ENCODE data around the gene RAB25. TPM values are rescaled to one million over a fixed set of nuclear protein-coding genes. Genes with fewer than 3 reads are reported as not detected.

Gene RAB25
- total RNA-seq, 2 experiments from 2014 or later, result not detected

GRCh38 chr1:156020293-156021092 lies 40.5 kb upstream of the RAB25 start, which contains the start of gene SSR2:
Gene SSR2, minus strand, starts transcription at chr1:156020951. Its CDS starts 784 bp downstream, at chr1:156020167.
- TF ChIP-seq CTCF (conservative IDR thresholded peaks at IDR 0.05; ENCODE audit: low read length) (no peak), EZH2phosphoT487 (IDR thresholded peaks at IDR 0.05; ENCODE audit: borderline replicate concordance, low read depth, low read length) (no peak)
- Histone ChIP-seq H2AFZ (ENCODE audit: low read length) (peak within 1 kb of the TSS; percentile 99), H4K20me1 (ENCODE audit: insufficient read depth, low read length) (no peaks in the 10 kb centered on the region), H3K36me3 (ENCODE audit: insufficient read depth, low read length) (peaks cover 43% of the 10 kb centered on the region), H3K9me2 (ENCODE audit: insufficient read depth, low read length) (no peaks in the 10 kb centered on the region), H3K9me3 (ENCODE audit: low read length) (no peaks in the 10 kb centered on the region), H3K79me2 (ENCODE audit: insufficient read depth, low read depth, low read length) (peaks cover 16% of the 10 kb centered on the region; the same call in 1 of the 2 replicates), H3K27ac (ENCODE audit: low read depth, low read length, poor library complexity, severe bottlenecking) (peak within 1 kb of the TSS; percentile 13), H3K4me3 (ENCODE audit: low read depth, low read length, poor library complexity, severe bottlenecking) (peak within 1 kb of the TSS; percentile 80), H3K4me1 (ENCODE audit: insufficient read depth, low read length, poor library complexity, severe bottlenecking) (peaks cover 11% of the 10 kb centered on the region), H3K4me2 (ENCODE audit: low read length) (peak within 1 kb of the TSS; percentile 73)
- intact Hi-C loops (cut with micrococcal nuclease; ENCODE audit: unreplicated experiment), result loop anchor here (2.0 kb wide), 1 partner anchor 34 kb away; the partner anchor contains the start of gene LAMTOR2
- CTCF ChIA-PET (ENCODE audit: unreplicated experiment), result interaction anchor here (0.7 to 1.1 kb wide), 2 partner anchors 31 to 205 kb away, joined by 3 to 4 read pairs; no protein-coding TSS in a partner anchor
- POLR2A ChIA-PET, result interaction anchor here (0.5 to 2.3 kb wide), 8 partner anchors 11 to 197 kb away, joined by 3 to 5 read pairs (median 4); partner anchors contain the start of gene ARHGEF2
- BruUV-seq (replicated peaks), result no TSS peak
- peak; percentile 95 for DNase-seq (ENCODE audit: low spot score)

GRCh38 chr1:156021093-156021428 lies 39.9 kb upstream of the RAB25 start:
- Histone ChIP-seq H3K9me3 (ENCODE audit: low read length) (no peaks in the 10 kb centered on the region), H3K4me2 (ENCODE audit: low read length) (peak overlapping the region; percentile 73), H3K4me3 (ENCODE audit: low read depth, low read length, poor library complexity, severe bottlenecking) (peak overlapping the region; percentile 80), H4K20me1 (ENCODE audit: insufficient read depth, low read length) (no peaks in the 10 kb centered on the region), H3K27ac (ENCODE audit: low read depth, low read length, poor library complexity, severe bottlenecking) (no peak overlapping the region), H2AFZ (ENCODE audit: low read length) (peak overlapping the region; percentile 99), H3K79me2 (ENCODE audit: insufficient read depth, low read depth, low read length) (peaks cover 16% of the 10 kb centered on the region; the same call in 1 of the 2 replicates), H3K9me2 (ENCODE audit: insufficient read depth, low read length) (no peaks in the 10 kb centered on the region), H3K36me3 (ENCODE audit: insufficient read depth, low read length) (peaks cover 37% of the 10 kb centered on the region), H3K4me1 (ENCODE audit: insufficient read depth, low read length, poor library complexity, severe bottlenecking) (peaks cover 11% of the 10 kb centered on the region)
- intact Hi-C loops (cut with micrococcal nuclease; ENCODE audit: unreplicated experiment), result loop anchor here (2.0 kb wide), 1 partner anchor 34 kb away; the partner anchor contains the start of gene LAMTOR2
- no peak for TF ChIP-seq CTCF (conservative IDR thresholded peaks at IDR 0.05; ENCODE audit: low read length)
- no peak for TF ChIP-seq EZH2phosphoT487 (IDR thresholded peaks at IDR 0.05; ENCODE audit: borderline replicate concordance, low read depth, low read length)
- no peak for DNase-seq (ENCODE audit: low spot score)
- POLR2A ChIA-PET, result interaction anchor here (0.7 to 2.3 kb wide), 5 partner anchors 10 to 105 kb away, joined by 3 to 5 read pairs (median 4); no protein-coding TSS in a partner anchor
- BruUV-seq (replicated peaks), result no TSS peak
- CTCF ChIA-PET (ENCODE audit: unreplicated experiment), result interaction anchor here (0.7 to 1.1 kb wide), 2 partner anchors 32 to 204 kb away, joined by 3 to 4 read pairs; no protein-coding TSS in a partner anchor
